Body of pancreas (tissue), 4 donors: ENCODE results near the gene HS3ST5. TPM values are rescaled to one million over a fixed set of nuclear protein-coding genes. Genes with fewer than 3 reads are reported as not detected.

Experiments used
- ATAC-seq: fragments of 150-250 bp; one replicate; pipeline ENCODE4 v1.9.1; 2016
- DNase-seq, 4 donors: peaks; one replicate each; pipeline ENCODE4 v3.0.0-alpha.2; 2019
- H3K27ac ChIP-seq, 4 donors: fragments of 200-600 bp; sonication (generic); 1 replicate in 3 of 4; 2 replicates in 1 of 4; pipeline versions ENCODE4 v1.5.1 to v1.6.1; 2016 to 2019; ENCODE audit warnings: mild to moderate bottlenecking in 1 of 4, mixed read lengths in 1 of 4, moderate library complexity in 1 of 4
- H3K27me3 ChIP-seq, 2 donors: fragments of 200-600 bp; sonication (generic); one replicate each; pipeline ENCODE4 v1.6.0; 2016; ENCODE audit warnings: mild to moderate bottlenecking in 1 of 2
- H3K36me3 ChIP-seq, 2 donors: fragments of 200-600 bp; sonication (generic); replicated peaks in 1 of 2; 2 replicates each; pipeline ENCODE4 v1.5.1; 2016; ENCODE audit warnings: low read depth in 2 of 2; ENCODE audit not compliant: insufficient read depth in 1 of 2
- H3K4me1 ChIP-seq: fragments of 200-600 bp; sonication (generic); one replicate; pipeline ENCODE4 v1.6.0; 2016
- H3K4me3 ChIP-seq, 2 donors: fragments of 200-600 bp; sonication (generic); 1 replicate in 1 of 2; 2 replicates in 1 of 2; pipeline ENCODE4 v1.5.1; 2016 to 2019
- H3K9me3 ChIP-seq, 3 donors: fragments of 200-600 bp; sonication (generic); 1 replicate in 2 of 3; 2 replicates in 1 of 3; pipeline ENCODE4 v1.5.1; 2016
- POLR2A ChIP-seq, 3 donors: fragments of 450-650 bp; IDR thresholded peaks; one replicate each; pipeline ENCODE4 v1.6.1; 2016; ENCODE audit warnings: antibody characterized with exemption in 3 of 3, mild to moderate bottlenecking in 2 of 3
- WGBS, 2 donors: methylation state at CpG; one replicate each; pipeline ENCODE4 v1.1.5; 2017; 5-methylcytosine and 5-hydroxymethylcytosine counted together
- intact Hi-C: fragments of 100-400 bp; cut with DNase I; formaldehyde crosslinking; loops from one replicate; pipeline ENCODE4 v1.15.1; 2023
- total RNA-seq, 2 donors: library from RNA; depleted of rRNA; stranded (reverse); fragments of >200 nt; gene quantifications; one replicate each; pipeline ENCODE4 v1.1.0, GENCODE V29; 2016
- TF ChIP-seq, protein P1 (sequence below), 7 experiments: fragments of 450-650 bp in 4 of 7; fragments of 200-600 bp in 3 of 7; sonication (generic) in 3 of 7; IDR thresholded peaks; one replicate each; pipeline ENCODE4 v1.5.1; 2016 to 2019; ENCODE audit warnings: antibody characterized with exemption in 7 of 7

Gene HS3ST5
- total RNA-seq, 2 donors from 2014 or later = 0.26 TPM; not detected in 1

DNA sequence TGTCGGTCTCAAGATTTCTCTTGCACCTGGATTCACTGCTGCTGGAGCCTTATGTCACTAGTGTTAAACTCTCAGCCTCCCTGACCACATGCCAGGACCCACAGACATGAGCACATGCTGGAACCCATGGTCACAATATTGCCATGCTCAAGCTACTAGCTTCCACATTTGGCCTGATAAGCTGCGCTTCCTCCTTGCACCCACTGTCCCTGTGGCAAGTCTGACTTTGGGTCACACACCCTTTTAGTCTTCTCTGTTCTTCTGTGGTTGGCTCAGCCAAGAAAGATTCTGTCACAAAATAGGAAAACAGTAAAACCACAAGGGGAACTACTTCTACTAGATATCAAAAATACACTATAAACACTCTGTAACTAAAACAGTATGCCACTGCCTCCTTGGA, 303.0 kb downstream of the HS3ST5 start:
- TF ChIP-seq, protein P1, sequence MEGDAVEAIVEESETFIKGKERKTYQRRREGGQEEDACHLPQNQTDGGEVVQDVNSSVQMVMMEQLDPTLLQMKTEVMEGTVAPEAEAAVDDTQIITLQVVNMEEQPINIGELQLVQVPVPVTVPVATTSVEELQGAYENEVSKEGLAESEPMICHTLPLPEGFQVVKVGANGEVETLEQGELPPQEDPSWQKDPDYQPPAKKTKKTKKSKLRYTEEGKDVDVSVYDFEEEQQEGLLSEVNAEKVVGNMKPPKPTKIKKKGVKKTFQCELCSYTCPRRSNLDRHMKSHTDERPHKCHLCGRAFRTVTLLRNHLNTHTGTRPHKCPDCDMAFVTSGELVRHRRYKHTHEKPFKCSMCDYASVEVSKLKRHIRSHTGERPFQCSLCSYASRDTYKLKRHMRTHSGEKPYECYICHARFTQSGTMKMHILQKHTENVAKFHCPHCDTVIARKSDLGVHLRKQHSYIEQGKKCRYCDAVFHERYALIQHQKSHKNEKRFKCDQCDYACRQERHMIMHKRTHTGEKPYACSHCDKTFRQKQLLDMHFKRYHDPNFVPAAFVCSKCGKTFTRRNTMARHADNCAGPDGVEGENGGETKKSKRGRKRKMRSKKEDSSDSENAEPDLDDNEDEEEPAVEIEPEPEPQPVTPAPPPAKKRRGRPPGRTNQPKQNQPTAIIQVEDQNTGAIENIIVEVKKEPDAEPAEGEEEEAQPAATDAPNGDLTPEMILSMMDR (IDR thresholded peaks at IDR 0.05) = no peak
- TF ChIP-seq POLR2A (IDR thresholded peaks at IDR 0.05) = no peak
- Histone ChIP-seq H3K9me3 (no peaks in the 10 kb centered on the region), H3K4me3 (no peak overlapping the region), H3K4me1 (no peaks in the 10 kb centered on the region), H3K36me3 (no peaks in the 10 kb centered on the region), H3K27ac (no peak overlapping the region), H3K27me3 (no peaks in the 10 kb centered on the region)
- 66 to 100% methylated on average over 2 of the region's 2 CpGs for WGBS, 2 donors
- intact Hi-C loops = no loop called here
- no peak for ATAC-seq
- DNase-seq = no peak

DNA sequence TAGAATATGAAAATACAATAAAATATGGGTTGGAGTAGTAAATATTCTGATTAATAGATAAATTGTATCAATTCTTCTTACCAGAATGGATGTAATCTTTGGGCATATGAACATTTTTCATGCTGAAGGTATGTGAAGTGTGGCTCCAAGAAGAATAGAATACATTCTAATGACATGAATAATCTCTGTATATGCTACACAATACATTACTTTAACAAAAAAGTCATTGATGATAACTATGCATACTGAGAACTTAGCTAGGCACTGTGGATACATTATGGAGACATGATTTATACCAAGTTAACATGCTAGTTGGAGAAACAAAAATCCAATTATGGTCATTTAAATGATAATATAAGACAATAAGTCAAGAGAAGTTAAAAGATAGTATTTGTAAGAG, 309.2 kb downstream of the HS3ST5 start:
- Histone ChIP-seq H3K9me3 (no peaks in the 10 kb centered on the region), H3K4me1 (no peaks in the 10 kb centered on the region), H3K36me3 (no peaks in the 10 kb centered on the region), H3K27ac (no peak overlapping the region), H3K4me3 (no peak overlapping the region), H3K27me3 (no peaks in the 10 kb centered on the region)
- DNase-seq (no peak), ATAC-seq (no peak)
- intact Hi-C loops = no loop called here
- no peak for TF ChIP-seq POLR2A (IDR thresholded peaks at IDR 0.05)
- TF ChIP-seq, protein P1 (IDR thresholded peaks at IDR 0.05) = no peak

- no peak for DNase-seq
- TF ChIP-seq POLR2A (IDR thresholded peaks at IDR 0.05) = no peak
- TF ChIP-seq, protein P1 (IDR thresholded peaks at IDR 0.05) = no peak
- H3K27ac ChIP-seq = no peak overlapping the region
- intact Hi-C loops = no loop called here
- no peaks in the 10 kb centered on the region for H3K36me3 ChIP-seq
- WGBS, 2 donors = 53 to 55% methylated on average over 3 of the region's 3 CpGs
- no peaks in the 10 kb centered on the region for H3K4me1 ChIP-seq
- H3K9me3 ChIP-seq = no peaks in the 10 kb centered on the region
- H3K27me3 ChIP-seq = no peaks in the 10 kb centered on the region
- no peak overlapping the region for H3K4me3 ChIP-seq
- ATAC-seq = no peak
Measured at GRCh38 chr6:114032721-114033120, 310.1 kb downstream of the HS3ST5 start.

DNA sequence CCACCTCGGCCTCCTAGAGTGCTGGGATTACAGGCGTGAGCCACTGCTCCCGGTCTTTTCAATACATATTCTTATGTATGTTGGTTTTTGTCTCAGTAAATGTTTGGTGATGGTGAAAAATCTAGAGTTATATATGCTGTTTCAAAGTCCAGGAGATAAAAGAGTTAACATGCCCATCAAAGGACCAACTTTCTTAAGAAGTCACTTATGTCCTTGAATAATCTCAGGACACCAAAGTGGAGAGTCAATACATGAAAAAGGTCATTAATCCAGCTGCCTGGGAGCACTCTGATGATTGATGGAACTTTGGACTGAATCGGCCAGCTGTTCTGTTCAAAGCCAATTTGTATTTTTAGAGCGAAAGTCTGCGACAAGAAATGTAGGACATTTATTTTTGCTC, 312.1 kb downstream of the HS3ST5 start:
- 31 to 38% methylated on average over 6 of the region's 6 CpGs for WGBS, 2 donors
- no peak overlapping the region for H3K27ac ChIP-seq
- DNase-seq (no peak), ATAC-seq (no peak)
- no peak overlapping the region for H3K4me3 ChIP-seq
- TF ChIP-seq POLR2A (IDR thresholded peaks at IDR 0.05) = no peak
- TF ChIP-seq, protein P1 (IDR thresholded peaks at IDR 0.05) = no peak
- no peaks in the 10 kb centered on the region for H3K9me3 ChIP-seq
- no peaks in the 10 kb centered on the region for H3K36me3 ChIP-seq
- intact Hi-C loops = no loop called here
- no peaks in the 10 kb centered on the region for H3K4me1 ChIP-seq
- H3K27me3 ChIP-seq = no peaks in the 10 kb centered on the region

GRCh38 chr6:114024746-114025145, 318.1 kb downstream of the HS3ST5 start:
- WGBS, 2 donors = 81 to 85% methylated on average over 6 of the region's 6 CpGs
- no peaks in the 10 kb centered on the region for H3K9me3 ChIP-seq

More at GRCh38 chr6:114024746-114025145, 318.1 kb downstream of the HS3ST5 start:
- ATAC-seq (no peak), DNase-seq (no peak)
- no peaks in the 10 kb centered on the region for H3K4me1 ChIP-seq
- no peak overlapping the region for H3K27ac ChIP-seq
- no peak overlapping the region for H3K4me3 ChIP-seq
- H3K36me3 ChIP-seq = no peaks in the 10 kb centered on the region
- H3K27me3 ChIP-seq = no peaks in the 10 kb centered on the region
- TF ChIP-seq POLR2A (IDR thresholded peaks at IDR 0.05) = no peak
- intact Hi-C loops = no loop called here
